ENCODE results near the gene RAI1. TPM values are rescaled to one million over a fixed set of nuclear protein-coding genes. Genes with fewer than 3 reads are reported as not detected.

Gene RAI1
- total and polyA plus RNA-seq, 10 of the 15 experiments (the other 5 are each of a cell fraction or from before 2014, with no cell fraction given), result 0.66 to 37.7 (median 6.0) TPM

- TF ChIP-seq CBFB (IDR thresholded peaks at IDR 0.05; ENCODE audit: low read depth) (peak; percentile 18; the same call in 1 of the 2 replicates), NFYA (IDR thresholded peaks at IDR 0.05; ENCODE audit: borderline replicate concordance, low read depth, low read length) (no peak), ETV6 (conservative IDR thresholded peaks at IDR 0.05 in 1 of 2, IDR thresholded peaks at IDR 0.05 in 1 of 2; ENCODE audit: borderline replicate concordance in 1 of 2, low read depth in 1 of 2) (0 out of 4 replicates have a peak, but pooled peaks of 1 of the 2 experiments have one; percentile 10), BACH1 (IDR thresholded peaks at IDR 0.05; ENCODE audit: borderline replicate concordance) (peak; percentile 54; the same call in 1 of the 2 replicates), KLF5 (IDR thresholded peaks at IDR 0.05; ENCODE audit: partially characterized antibody) (no peak), TARDBP (IDR thresholded peaks at IDR 0.05; ENCODE audit: borderline replicate concordance) (peak; percentile 13; the same call in 1 of the 2 replicates), SP1 (IDR thresholded peaks at IDR 0.05; ENCODE audit: low read depth, low read length) (peak; percentile 60), PKNOX1 (IDR thresholded peaks at IDR 0.05) (peak; percentile 66; the same call in 1 of the 2 replicates), BCL3 (IDR thresholded peaks at IDR 0.05; ENCODE audit: borderline replicate concordance, insufficient read depth, low read depth, low read length, poor library complexity, severe bottlenecking) (peak; percentile 63), ZBED1 (IDR thresholded peaks at IDR 0.05; ENCODE audit: borderline replicate concordance) (no peak; the same call in 1 of the 2 replicates), CTCF (IDR thresholded peaks at IDR 0.05 in 2 of 3, conservative IDR thresholded peaks at IDR 0.05 in 1 of 3; ENCODE audit: control insufficient read depth in 2 of 3, extremely low read depth in 1 of 3, insufficient read depth in 1 of 3, low read depth in 3 of 3, low read length in 3 of 3) (no peak), RB1 (IDR thresholded peaks at IDR 0.05; ENCODE audit: borderline replicate concordance) (peak; percentile 97; the same call in 1 of the 2 replicates), IKZF1 (conservative IDR thresholded peaks at IDR 0.05) (peak; percentile 98), ZNF622 (IDR thresholded peaks at IDR 0.05) (no peak), MYC (IDR thresholded peaks at IDR 0.05; ENCODE audit: insufficient read depth, insufficient read length, insufficient replicate concordance, low read length, severe bottlenecking) (no peak), EED (IDR thresholded peaks at IDR 0.05; ENCODE audit: low read depth) (peak; percentile 91), BCLAF1 (IDR thresholded peaks at IDR 0.05) (no peak), TCF12 (IDR thresholded peaks at IDR 0.05; ENCODE audit: low read depth, low read length) (peak; percentile 55; the same call in 1 of the 2 replicates), ZNF207 (IDR thresholded peaks at IDR 0.05; ENCODE audit: borderline replicate concordance) (no peak)
Measured at GRCh38 chr17:17691468-17692263, 10.4 kb downstream of the RAI1 start (continued).
